Pancreas (tissue), 10 donors: ENCODE measurements around the gene NFKBIZ. TPM values are rescaled to one million over a fixed set of nuclear protein-coding genes. Genes with fewer than 3 reads are reported as not detected.
A peak's percentile ranks its signal among the peaks of the same experiment; 100 is the strongest.

ENCODE experiments used
- ATAC-seq, 4 donors: fragments of 200-7000 bp; cut with Tn5 transposase; one replicate each; pipeline versions ENCODE4 v1.8.0 to v1.9.1; 2020; ENCODE audit warnings: mild to moderate bottlenecking in 4 of 4, moderate library complexity in 4 of 4
- DNase-seq, 6 donors: peaks; one replicate each; pipeline ENCODE4 v3.0.0-alpha.2; 2020
- FAIRE-seq: peaks from 2 replicates; lab custom pipeline; 2012; peaks lifted over from hg19 to GRCh38; lab: Jason Lieb, UNC
- H3K27ac ChIP-seq, 4 donors: fragments of 200-600 bp; sonication (generic); 1 replicate in 3 of 4; 2 replicates in 1 of 4; pipeline versions ENCODE4 v1.5.0 to v1.8.0; 2020
- H3K27me3 ChIP-seq, 4 donors: fragments of 200-600 bp; one replicate each; pipeline ENCODE4 v1.8.0; 2021
- H3K36me3 ChIP-seq, 3 donors: fragments of 200-600 bp; sonication (generic) in 1 of 3; one replicate each; pipeline versions ENCODE4 v1.5.0 to v1.8.0; 2020 to 2021
- H3K4me1 ChIP-seq, 3 donors: fragments of 200-600 bp; one replicate each; pipeline ENCODE4 v1.8.0; 2021
- H3K4me3 ChIP-seq, 4 donors: fragments of 200-600 bp; sonication (generic) in 2 of 4; one replicate each; pipeline versions ENCODE4 v1.5.0 to v1.8.0; 2020 to 2021
- H3K9me3 ChIP-seq, 4 donors: fragments of 200-600 bp; one replicate each; pipeline ENCODE4 v1.8.0; 2021
- CTCF ChIP-seq, 4 donors: fragments of 200-600 bp; sonication (generic) in 3 of 4; IDR thresholded peaks; one replicate each; pipeline versions ENCODE4 v1.5.0 to v1.8.0; 2021; ENCODE audit warnings: antibody characterized with exemption in 4 of 4
- WGBS, 2 donors: extraction: QIAGEN DNeasy Blood & Tissue Kit; methylation state at CpG; one replicate each; pipeline ENCODE4 v1.1.7; 2013; 5-methylcytosine and 5-hydroxymethylcytosine counted together
- intact Hi-C, 3 donors: fragments of 100-400 bp; cut with DNase I; formaldehyde crosslinking; loops; one replicate each; pipeline versions ENCODE4 v1.11.1 to v1.14.2; 2022
- polyA plus RNA-seq, 2 donors: library from polyadenylated mRNA; stranded (reverse); fragments of 200-250 nt; gene quantifications; one replicate each; pipeline ENCODE4 v1.2.3, GENCODE V29; 2013
- total RNA-seq, 6 donors: library from RNA; stranded (reverse); fragmentation: NEBNext Ultra II Directional in 4 of 6; extraction: Animal tissue kit (Norgen Biotek cat#: 25700) in 4 of 6; gene quantifications; one replicate each; pipeline versions ENCODE4 v1.2.1 to v1.2.4, GENCODE V29; 2021 to 2023
- donor health status: healthy with polysubstance abuse.
- donor health status: DM: no; HTN: no; CAD: no; lungs with moderate emphysema.
- donor health status: DM: no; HTN: no; CAD: no.
- donor health status: control.
- donor health status: control.
- donor health status: Bipolar disorder and iron deficiency.
- donor health status: DM: yes; HTN: yes; CAD: no.
- donor health status: DM: no; HTN: no; CAD: no.
- donor health status: DM: no; HTN: no; CAD: no.
- donor health status: DM: yes; HTN: yes; CAD: no.

The NFKBIZ gene
- total and polyA plus RNA-seq, 8 donors = 16.5 to 90.7 (median 30.3) TPM

DNA sequence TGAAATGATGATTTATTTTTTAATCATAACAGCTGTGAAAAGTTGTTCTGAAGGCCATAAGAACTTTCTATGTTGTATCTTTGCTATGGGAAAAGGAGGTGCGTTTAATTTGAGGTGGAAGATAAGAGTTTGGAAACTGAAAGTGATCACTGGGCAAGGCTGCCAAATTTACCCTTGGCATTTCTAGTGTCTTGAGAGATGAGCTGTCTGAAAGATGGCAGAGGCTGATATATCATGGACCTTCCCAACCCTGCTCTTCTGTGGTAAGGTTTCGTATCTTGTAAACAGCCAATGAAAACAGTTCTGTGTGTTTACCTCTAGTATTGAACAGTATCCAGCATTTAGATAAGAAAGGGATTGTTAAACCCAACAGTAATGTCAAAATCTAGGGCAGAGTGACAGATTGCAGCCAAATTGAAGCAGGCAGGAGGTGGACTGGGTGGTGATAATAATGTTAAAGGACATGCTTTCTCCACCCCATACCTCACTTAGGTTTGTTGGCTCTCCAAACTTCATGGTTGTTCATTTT lies 15.8 kb upstream of the NFKBIZ start:
- intact Hi-C loops = no loop called here

DNA sequence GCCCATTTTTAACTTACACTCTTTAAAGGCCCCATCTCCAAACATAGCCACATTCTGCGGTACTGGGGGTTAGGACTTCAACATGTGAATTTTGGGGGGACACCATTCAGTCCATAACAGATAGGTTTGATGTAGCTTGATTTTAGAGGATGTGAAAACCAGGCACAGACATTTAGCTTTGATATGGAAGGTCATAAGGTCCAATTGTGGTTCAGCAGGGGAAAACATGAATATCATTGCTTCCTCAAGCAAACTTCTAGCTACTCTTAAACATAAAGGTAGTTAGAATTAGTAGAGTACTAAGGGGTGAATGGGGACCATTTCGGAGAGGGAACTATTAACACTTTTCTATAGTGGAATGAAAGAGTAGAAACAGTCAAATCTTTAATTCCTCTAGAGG lies 13.6 kb upstream of the NFKBIZ start:
- ATAC-seq = no peak

More for the DNA sequence above, 15.8 kb upstream of the NFKBIZ start:
- WGBS, 2 donors = 14 to 19% methylated on average over 2 of the region's 2 CpGs
- Histone ChIP-seq H3K4me1 (peaks cover 6 to 20% (median 20%) of the 10 kb centered on the region in 3 donors), H3K4me3 (no peak overlapping the region), H3K36me3 (no peaks in the 10 kb centered on the region), H3K27me3 (no peaks in the 10 kb centered on the region), H3K9me3 (no peaks in the 10 kb centered on the region), H3K27ac (peak overlapping the region in 1 of 4 donors; percentile 23)
- ATAC-seq = peak in 1 of 4 donors; percentile 49
- no peak for FAIRE-seq
- TF ChIP-seq CTCF (IDR thresholded peaks at IDR 0.05) = no peak
- DNase-seq = no peak

DNA sequence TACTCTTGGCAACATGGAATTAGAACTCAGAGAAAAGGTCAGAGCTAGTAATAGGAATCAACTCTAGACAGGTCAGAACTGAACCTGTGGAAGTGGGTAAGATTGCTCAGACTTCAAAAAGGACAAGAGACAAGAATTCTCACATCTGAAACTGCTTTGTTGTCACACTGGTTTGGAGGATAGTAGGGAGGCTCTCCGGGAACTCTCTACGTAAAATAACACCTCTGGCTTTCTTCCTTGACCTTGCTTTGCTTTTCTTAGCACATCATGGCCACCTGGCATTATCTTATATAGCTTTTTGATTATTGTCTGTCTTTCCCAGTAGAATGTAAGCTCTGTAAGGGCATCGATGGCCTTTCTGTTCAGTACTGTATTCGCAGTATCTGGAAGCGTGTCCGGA lies 13.2 kb upstream of the NFKBIZ start:
- no peaks in the 10 kb centered on the region for H3K27me3 ChIP-seq
- 92 to 93% methylated on average over 6 of the region's 6 CpGs for WGBS, 2 donors
- ATAC-seq = no peak
- no peak overlapping the region for H3K4me3 ChIP-seq
- TF ChIP-seq CTCF (IDR thresholded peaks at IDR 0.05) = no peak
- no peak overlapping the region for H3K27ac ChIP-seq
- intact Hi-C loops = no loop called here
- FAIRE-seq = no peak
- no peak for DNase-seq
- H3K36me3 ChIP-seq = no peaks in the 10 kb centered on the region
- peaks cover 6 to 20% (median 7%) of the 10 kb centered on the region in 3 donors for H3K4me1 ChIP-seq
- H3K9me3 ChIP-seq = no peaks in the 10 kb centered on the region

More for the DNA sequence above, 13.6 kb upstream of the NFKBIZ start:
- Histone ChIP-seq H3K27me3 (no peaks in the 10 kb centered on the region), H3K36me3 (no peaks in the 10 kb centered on the region), H3K4me1 (peaks cover 6 to 20% (median 7%) of the 10 kb centered on the region in 3 donors), H3K4me3 (no peak overlapping the region), H3K9me3 (no peaks in the 10 kb centered on the region), H3K27ac (no peak overlapping the region)
- DNase-seq (no peak), FAIRE-seq (no peak)
- 96 to 97% methylated on average over 2 of the region's 2 CpGs for WGBS, 2 donors
- TF ChIP-seq CTCF (IDR thresholded peaks at IDR 0.05) = no peak
- intact Hi-C loops = no loop called here

GRCh38 chr3:101836652-101837598 lies 12.4 kb upstream of the NFKBIZ start:
- DNase-seq (no peak), FAIRE-seq (peak; percentile 89), ATAC-seq (peak; percentile 89 to 91 (median 90))
- Histone ChIP-seq H3K36me3 (no peaks in the 10 kb centered on the region), H3K27ac (peak overlapping the region in 2 of 4 donors; percentile 28 to 67), H3K4me1 (peaks cover 6 to 20% (median 7%) of the 10 kb centered on the region in 3 donors), H3K4me3 (no peak overlapping the region), H3K27me3 (no peaks in the 10 kb centered on the region), H3K9me3 (no peaks in the 10 kb centered on the region)
- TF ChIP-seq CTCF (IDR thresholded peaks at IDR 0.05) = no peak
- intact Hi-C loops = no loop called here
- 46 to 51% methylated on average over 3 of the region's 3 CpGs for WGBS, 2 donors
